HUES48 (cell line): ENCODE measurements around the gene KIAA1328.

Source experiments
- H3K27ac ChIP-seq: one replicate; pipeline ENCODE4 v1.7.0; 2013; ENCODE audit warnings: low read depth, low read length, inconsistent platforms
- H3K27me3 ChIP-seq: 2 replicates; pipeline ENCODE4 v1.6.1; 2013; ENCODE audit warnings: mild to moderate bottlenecking, low read length; ENCODE audit not compliant: control insufficient read depth, insufficient read depth
- H3K36me3 ChIP-seq: 2 replicates; pipeline ENCODE4 v1.6.1; 2013; ENCODE audit warnings: low read length; ENCODE audit not compliant: control insufficient read depth, insufficient read depth
- H3K4me1 ChIP-seq: 2 replicates; pipeline ENCODE4 v1.6.1; 2013; ENCODE audit warnings: mild to moderate bottlenecking, low read length; ENCODE audit not compliant: control insufficient read depth, insufficient read depth
- H3K4me3 ChIP-seq: 2 replicates; pipeline ENCODE4 v1.5.1; 2013; ENCODE audit warnings: mild to moderate bottlenecking, low read depth, low read length
- H3K9ac ChIP-seq: 2 replicates; pipeline ENCODE4 v1.6.1; 2013; ENCODE audit warnings: mild to moderate bottlenecking, low read depth, low read length, moderate library complexity
- H3K9me3 ChIP-seq: 2 replicates; pipeline ENCODE4 v1.6.1; 2013; ENCODE audit warnings: low read length; ENCODE audit not compliant: control insufficient read depth, insufficient read depth

KIAA1328 gene

DNA sequence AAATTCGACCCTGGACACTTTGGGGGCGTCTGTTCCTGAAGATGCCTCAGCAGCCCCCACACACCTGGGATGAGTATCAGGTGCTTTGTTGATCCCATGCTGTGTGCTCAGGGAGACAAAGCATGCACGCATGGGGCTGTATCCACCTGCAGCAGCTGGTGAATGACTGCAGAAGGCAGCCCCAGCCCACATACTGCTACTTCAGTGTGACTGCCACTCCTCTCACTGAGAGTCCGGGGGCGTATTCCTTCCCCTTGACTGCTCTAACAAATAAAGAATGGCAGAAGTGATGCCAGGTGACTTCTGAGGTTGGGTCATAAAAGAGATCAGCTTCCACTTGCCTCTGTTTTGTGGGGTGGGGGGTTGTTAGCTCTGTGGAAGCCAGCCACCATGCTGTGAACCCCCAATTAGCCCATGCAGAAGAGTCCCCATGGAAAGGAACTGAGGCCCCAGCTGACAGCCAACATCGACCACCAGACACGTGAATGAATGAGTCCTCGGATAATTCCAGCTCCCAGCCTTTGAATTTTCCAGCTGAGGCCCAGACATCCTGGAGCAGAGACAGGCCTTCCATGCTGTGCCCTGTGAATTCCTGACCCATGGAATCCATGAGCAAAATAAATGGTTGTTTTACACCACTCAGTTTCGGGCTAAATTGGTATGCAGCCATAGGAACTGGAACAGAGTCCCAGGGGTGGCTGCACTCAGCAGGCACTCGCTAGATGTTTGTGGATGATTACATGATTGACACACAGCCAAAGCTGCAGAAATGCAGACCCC lies 447.4 kb downstream of the KIAA1328 start:
- Histone ChIP-seq H3K9me3 (no peaks in the 10 kb centered on the region), H3K36me3 (no peaks in the 10 kb centered on the region), H3K9ac (no peak overlapping the region), H3K27ac (no peak overlapping the region), H3K4me3 (no peak overlapping the region), H3K27me3 (peaks cover 8% of the 10 kb centered on the region), H3K4me1 (no peaks in the 10 kb centered on the region)

DNA sequence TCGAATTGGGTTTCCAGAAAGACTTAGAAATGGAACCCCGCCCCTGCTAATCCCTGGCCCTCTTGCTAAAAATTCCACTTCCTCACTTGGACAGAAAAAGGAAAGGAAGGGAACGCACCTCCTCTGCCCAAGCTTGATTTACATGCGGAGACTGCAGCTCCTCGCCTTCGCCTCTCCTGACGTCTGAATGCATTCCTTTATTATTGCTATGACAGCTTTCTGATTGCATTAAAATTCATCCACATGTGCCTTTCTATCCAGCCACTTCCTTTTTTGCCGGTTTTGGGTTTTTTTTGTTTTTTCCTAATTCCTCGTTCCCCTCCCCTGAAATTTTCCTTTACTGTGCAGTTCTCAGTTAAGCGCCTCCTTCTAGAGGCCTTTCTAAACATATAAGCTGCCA lies 448.9 kb downstream of the KIAA1328 start:
- H3K27me3 ChIP-seq, result peaks cover 8% of the 10 kb centered on the region
- no peaks in the 10 kb centered on the region for H3K9me3 ChIP-seq
- H3K27ac ChIP-seq, result no peak overlapping the region
- no peak overlapping the region for H3K9ac ChIP-seq
- no peaks in the 10 kb centered on the region for H3K4me1 ChIP-seq
- H3K36me3 ChIP-seq, result no peaks in the 10 kb centered on the region
- H3K4me3 ChIP-seq, result no peak overlapping the region
